NCI-H526 treated with DMSO at 0.1 percent for 48 hours (cell line): ENCODE results near the gene CCDC18.

ENCODE experiments used
- DNase-seq: peaks from one replicate; lab custom pipeline; 2025; lab: John Stamatoyannopoulos, UW

CCDC18 gene

DNA sequence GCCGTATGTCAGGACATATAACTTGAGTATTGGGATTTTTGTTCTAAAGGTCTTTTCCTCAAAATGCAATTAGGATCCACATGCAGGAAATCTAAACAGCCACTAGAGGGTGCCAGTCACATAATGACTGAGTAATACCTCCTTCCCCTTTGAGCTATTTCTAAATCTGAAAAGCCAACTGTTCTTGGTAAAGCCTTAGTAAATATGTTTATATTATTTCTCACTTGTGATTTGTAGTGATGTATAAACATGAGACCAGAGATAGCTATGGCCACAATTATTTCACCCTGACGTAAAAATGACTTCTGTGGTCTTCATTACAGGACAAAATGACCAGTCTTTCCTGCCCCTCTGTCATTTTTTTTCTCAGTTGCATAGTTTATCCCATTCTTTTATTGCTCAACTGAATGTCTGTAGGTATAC lies 124.2 kb downstream of the CCDC18 start:
- peak; percentile 26 for DNase-seq

DNA sequence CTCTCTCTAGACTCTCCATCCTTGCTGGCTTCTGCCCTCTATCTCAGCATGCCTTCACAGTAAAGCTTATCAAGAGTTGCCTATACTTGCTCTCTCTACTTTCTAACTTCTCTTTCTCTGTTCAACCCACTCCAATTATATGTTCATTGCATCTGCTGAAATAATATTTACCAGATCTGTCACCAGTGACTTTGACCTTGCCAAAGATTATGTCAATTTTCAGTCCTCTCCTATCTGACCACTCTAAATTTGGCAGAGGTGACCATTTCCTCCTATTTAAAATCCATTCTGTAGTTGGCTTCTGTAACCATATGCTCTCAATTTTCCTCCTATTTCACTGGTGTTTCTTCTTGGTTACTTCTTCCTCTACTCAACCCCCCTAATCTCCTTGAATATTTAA lies 126.4 kb downstream of the CCDC18 start:
- no peak for DNase-seq

DNA sequence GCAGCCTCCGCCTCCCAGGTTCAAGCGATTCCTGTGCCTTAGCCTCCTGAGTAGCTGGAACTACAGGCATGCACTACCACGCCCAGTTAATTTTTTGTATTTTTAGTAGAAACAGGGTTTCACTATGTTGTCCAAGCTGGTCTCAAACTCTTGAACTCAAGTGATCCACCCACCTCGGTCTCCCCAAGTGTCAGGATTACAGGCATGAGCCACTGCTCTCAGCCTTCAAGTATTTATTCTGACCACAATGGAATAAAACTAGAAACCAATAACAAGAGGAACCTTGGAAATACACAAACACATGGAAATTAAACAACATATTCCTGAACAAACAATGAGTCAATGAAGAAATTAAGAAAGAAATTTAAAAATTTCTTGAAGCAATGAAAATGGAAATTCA lies 132.5 kb downstream of the CCDC18 start:
- no peak for DNase-seq

DNA sequence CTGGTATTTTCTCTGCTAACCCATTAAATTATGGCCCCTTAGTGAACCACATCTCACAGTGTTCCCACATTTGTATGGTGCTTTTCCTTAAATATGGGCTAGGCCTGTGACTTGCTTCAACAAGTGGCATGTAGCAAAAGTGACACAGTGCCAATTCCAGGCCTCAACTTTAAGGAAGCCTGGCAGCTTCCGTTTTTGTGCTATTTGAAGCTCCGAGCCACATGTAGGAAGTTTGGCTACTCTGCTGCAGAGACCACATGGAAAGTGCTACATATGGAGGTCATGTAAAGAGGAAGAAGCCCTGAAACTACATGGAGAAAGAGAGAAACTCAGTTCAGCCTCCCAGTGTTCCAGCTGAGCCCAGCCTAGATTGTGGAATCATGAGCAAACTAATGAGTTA lies 136.7 kb downstream of the CCDC18 start:
- no peak for DNase-seq

DNA sequence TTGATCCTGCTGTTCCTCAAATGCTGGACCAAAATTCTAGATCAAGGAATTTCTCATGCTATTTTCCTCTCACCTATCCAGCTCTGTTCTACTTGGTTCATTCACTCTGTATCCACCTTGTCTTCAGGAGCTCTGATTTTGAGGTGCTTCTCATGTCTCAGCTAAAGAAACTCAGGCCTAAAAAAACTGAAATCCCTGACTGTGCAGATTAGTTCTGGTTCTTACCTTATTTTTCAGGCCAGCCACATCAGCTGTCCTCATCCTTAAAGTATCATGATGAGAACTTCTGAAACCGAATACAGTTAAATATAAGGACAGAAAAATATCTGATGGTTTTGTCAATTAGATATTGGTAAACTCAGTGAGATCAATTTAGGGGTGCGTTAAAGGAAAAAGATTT lies 137.4 kb downstream of the CCDC18 start:
- no peak for DNase-seq

DNA sequence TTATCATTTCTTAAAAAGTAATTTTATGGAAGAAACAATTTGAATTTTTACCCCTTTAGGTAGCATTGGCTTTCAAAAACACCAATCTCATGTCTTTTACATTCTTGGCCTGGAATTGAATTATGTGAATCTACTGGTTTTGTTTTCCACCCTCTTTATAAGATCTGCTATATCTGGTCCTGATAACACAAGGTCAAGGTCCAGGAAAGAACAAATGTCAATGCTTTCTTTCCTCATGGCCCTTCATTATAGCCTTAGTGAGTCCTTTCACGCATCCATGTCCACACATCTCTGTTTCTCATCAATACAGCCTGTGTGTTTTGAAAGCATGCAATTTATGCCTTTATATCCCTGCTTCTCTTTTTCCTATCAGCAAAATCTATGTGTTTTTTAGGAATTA lies 141.2 kb downstream of the CCDC18 start:
- DNase-seq, result no peak

DNA sequence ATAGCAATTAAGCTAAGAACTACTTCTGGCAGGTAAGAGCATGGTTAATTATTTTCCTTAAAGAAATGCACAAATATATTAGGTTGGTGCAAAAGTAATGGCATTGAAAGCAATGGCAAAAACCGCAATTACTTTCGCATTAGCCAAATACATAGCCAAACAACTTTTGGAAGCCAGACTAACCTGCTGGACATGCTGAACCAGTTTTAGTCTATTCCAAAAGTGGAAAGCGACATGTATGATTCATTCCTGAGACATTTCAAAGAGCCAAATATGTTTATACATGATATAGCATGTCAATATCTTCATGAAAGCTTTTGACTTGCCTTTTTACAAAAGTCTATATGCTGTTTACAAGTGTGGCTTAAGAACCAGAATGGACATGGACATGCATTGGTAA lies 141.8 kb downstream of the CCDC18 start:
- DNase-seq, result no peak

DNA sequence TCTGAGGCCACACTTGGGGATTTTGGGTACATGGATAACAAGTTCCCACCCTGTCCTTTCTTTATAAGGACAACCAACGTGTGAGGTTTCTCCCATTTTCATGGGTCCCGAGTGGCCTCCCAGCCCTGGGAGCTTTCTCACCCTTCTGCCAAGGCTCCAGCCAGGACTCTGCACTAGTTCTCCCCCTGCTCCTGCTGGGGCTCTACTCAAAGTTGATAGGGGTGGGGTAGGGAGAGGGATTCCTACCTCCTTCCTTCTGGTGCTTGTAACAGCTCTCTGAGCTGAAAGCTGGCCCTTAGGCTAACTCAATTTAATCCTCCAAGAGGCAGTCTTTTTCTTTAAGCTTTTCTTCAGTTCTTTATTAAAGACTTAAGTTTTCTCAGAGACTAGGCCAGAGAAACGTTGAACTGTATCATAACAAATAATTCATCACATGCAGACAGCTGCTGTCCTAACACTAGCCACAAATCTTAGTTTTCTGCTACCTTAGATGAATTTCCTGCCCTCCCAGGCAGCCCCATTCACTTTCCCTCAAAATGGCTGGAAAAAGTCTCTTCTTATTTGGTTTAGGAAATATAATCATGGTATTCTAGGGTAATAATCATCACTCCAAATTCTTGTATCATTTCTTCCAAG lies 142.8 kb downstream of the CCDC18 start:
- no peak for DNase-seq

DNA sequence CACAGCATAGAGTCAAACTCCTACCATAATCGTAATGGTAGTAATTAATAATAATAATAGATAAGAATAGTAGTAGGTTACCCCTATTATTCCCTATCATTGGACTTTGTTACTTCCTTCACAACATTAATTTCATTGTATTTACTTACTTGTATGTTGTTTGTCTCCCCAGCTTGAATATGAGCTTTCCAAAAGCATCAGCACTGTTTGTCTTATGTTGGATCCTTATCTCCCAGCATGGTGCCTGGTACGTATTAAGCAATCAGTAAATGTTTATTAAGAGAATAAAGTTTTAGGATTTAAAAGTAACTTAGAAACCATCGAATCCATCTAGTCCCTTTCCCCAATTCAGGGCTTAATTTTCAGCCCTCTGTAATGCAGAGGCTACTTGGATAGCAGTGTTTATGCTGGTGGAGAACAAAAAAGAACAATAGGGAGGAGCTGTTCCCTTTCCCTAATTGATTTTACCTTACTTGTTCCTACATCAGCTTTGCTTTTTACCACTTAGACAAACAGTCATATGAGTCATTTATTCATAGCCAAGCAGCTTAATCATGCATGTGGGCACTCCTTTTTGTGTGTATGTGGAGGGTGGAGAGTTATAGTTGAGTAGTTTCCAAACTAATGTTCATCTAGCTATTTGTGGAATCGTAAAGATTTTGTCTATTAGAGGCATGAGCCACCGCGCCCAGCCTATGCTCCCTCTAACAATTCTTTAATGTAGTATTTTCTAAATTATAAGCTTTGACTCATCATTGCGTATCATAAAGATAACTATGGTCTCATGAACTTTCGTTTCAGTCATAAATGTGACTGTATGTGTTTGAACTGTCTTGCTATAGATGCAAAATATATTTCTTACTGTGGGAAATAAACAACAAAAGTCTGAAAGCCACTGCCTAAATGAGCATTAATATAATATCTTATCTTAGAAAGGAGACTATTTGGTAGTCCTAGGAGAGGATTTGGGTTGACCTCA lies 144.3 kb downstream of the CCDC18 start:
- no peak for DNase-seq
